DOHH2 (cell line): ENCODE measurements around the gene P2RX3.
A peak's percentile ranks its signal among the peaks of the same experiment; 100 is the strongest.

Experiments
- EZH2phosphoT487 ChIP-seq: fragments of 200-600 bp; sonication (generic); IDR thresholded peaks from 2 replicates; pipeline ENCODE4 v1.6.1; 2017; ENCODE audit warnings: borderline replicate concordance, mild to moderate bottlenecking, antibody characterized with exemption, low read length, moderate library complexity, mixed read lengths
- TF ChIP-seq, protein P1 (sequence below): fragments of 200-600 bp; sonication (generic); IDR thresholded peaks from one replicate; pipeline ENCODE4 v1.5.1; 2014; ENCODE audit warnings: antibody characterized with exemption, mild to moderate bottlenecking, low read depth, low read length; ENCODE audit not compliant: poor library complexity, severe bottlenecking

DNA sequence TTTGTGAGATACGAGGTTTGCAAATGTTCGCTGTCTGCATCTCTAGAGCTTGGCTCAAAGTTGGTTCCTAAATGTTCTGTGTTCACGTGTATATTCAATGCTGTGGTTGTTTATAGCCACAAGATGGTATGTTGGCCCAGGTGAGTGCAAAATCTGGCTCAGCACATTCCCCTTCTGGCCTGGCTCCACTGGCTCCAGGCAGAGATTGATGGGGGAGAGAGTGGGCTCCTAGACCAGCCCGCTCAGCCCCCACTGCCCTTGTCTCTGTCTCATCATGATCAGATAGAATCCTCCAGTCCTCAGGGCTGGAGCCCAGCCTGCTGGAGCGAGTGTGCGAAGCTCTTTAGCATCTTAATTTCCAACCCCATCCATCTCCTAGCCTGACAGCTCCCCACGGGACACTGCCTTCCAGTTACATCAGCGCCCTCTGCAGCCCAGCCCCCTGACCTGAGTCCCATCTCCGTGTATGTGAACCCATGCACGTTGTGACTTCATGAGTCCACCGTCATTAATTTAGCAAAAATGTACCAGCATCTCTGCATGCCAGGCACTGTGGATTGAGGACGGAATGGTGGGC, 2.0 kb downstream of the P2RX3 start:
- TF ChIP-seq, protein P1, sequence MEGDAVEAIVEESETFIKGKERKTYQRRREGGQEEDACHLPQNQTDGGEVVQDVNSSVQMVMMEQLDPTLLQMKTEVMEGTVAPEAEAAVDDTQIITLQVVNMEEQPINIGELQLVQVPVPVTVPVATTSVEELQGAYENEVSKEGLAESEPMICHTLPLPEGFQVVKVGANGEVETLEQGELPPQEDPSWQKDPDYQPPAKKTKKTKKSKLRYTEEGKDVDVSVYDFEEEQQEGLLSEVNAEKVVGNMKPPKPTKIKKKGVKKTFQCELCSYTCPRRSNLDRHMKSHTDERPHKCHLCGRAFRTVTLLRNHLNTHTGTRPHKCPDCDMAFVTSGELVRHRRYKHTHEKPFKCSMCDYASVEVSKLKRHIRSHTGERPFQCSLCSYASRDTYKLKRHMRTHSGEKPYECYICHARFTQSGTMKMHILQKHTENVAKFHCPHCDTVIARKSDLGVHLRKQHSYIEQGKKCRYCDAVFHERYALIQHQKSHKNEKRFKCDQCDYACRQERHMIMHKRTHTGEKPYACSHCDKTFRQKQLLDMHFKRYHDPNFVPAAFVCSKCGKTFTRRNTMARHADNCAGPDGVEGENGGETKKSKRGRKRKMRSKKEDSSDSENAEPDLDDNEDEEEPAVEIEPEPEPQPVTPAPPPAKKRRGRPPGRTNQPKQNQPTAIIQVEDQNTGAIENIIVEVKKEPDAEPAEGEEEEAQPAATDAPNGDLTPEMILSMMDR, result peak; percentile 63
- no peak for TF ChIP-seq EZH2phosphoT487
